HEK293T (cell line): ENCODE results near the gene PRKAG2.

ENCODE experiments used
- ARNT ChIP-seq: fragments of 450-650 bp; IDR thresholded peaks from 2 replicates; pipeline ENCODE4 v1.6.1; 2017; ENCODE audit warnings: mild to moderate bottlenecking
- BHLHE40 ChIP-seq: fragments of 450-650 bp; IDR thresholded peaks from 2 replicates; pipeline ENCODE4 v1.6.1; 2016; ENCODE audit warnings: mild to moderate bottlenecking, moderate library complexity, borderline replicate concordance
- ELF4 ChIP-seq: fragments of 450-650 bp; IDR thresholded peaks from 2 replicates; pipeline ENCODE4 v1.6.1; 2017; ENCODE audit warnings: antibody characterized with exemption
- FOXK2 ChIP-seq: fragments of 450-650 bp; IDR thresholded peaks from 2 replicates; pipeline ENCODE4 v1.6.1; 2016; ENCODE audit warnings: mild to moderate bottlenecking
- FOXM1 ChIP-seq: fragments of 450-650 bp; IDR thresholded peaks from 2 replicates; pipeline ENCODE4 v1.6.1; 2017; ENCODE audit warnings: mild to moderate bottlenecking, borderline replicate concordance
- HDGF ChIP-seq: fragments of 450-650 bp; IDR thresholded peaks from 2 replicates; pipeline ENCODE4 v1.6.1; 2017; ENCODE audit warnings: antibody characterized with exemption, borderline replicate concordance
- L3MBTL2 ChIP-seq: fragments of 450-650 bp; conservative IDR thresholded peaks from 2 replicates; pipeline ENCODE4 v1.6.1; 2016; ENCODE audit warnings: mild to moderate bottlenecking
- NFRKB ChIP-seq: fragments of 450-650 bp; IDR thresholded peaks from 2 replicates; pipeline ENCODE4 v1.6.1; 2016; ENCODE audit warnings: mild to moderate bottlenecking, moderate library complexity
- PKNOX1 ChIP-seq: fragments of 450-650 bp; IDR thresholded peaks from 2 replicates; pipeline ENCODE4 v1.6.1; 2016
- SP1 ChIP-seq: fragments of 450-650 bp; IDR thresholded peaks from 2 replicates; pipeline ENCODE4 v1.6.1; 2017
- SUZ12 ChIP-seq: fragments of 450-650 bp; IDR thresholded peaks from 2 replicates; pipeline ENCODE4 v1.6.1; 2016; ENCODE audit warnings: mild to moderate bottlenecking
- TARDBP ChIP-seq: fragments of 450-650 bp; IDR thresholded peaks from 2 replicates; pipeline ENCODE4 v1.6.1; 2016

GRCh38 chr7:151549083-151549482 lies 327.8 kb downstream of the PRKAG2 start:
- TF ChIP-seq PKNOX1 (no peak), FOXK2 (no peak), ELF4 (no peak), SUZ12 (no peak), BHLHE40 (no peak), SP1 (no peak), ARNT (no peak), FOXM1 (no peak), HDGF (no peak), NFRKB (no peak), L3MBTL2 (no peak), TARDBP (no peak)
